ENCODE measurements around the gene APBB2.
A peak's percentile ranks its signal among the peaks of the same experiment; 100 is the strongest.

APBB2 gene
- total RNA-seq, result 0 reads per million in 3 donors

GRCh38 chr4:41214136-41214824 is at the start of gene APBB2:
APBB2 (minus strand) TSS chr4:41214542; CDS start chr4:41033254, 181,288 bp downstream.
- Histone ChIP-seq H3K36me3 (ENCODE audit: control insufficient read depth, insufficient read depth, low read length) (no peaks in the 10 kb centered on the region), H3K27ac (ENCODE audit: insufficient read depth, low read length, poor library complexity, severe bottlenecking) (no peak within 1 kb of the TSS), H3K4me3 (ENCODE audit: insufficient read depth, low read depth, low read length, poor library complexity, severe bottlenecking) (peak within 1 kb of the TSS; percentile 49), H3K4me1 (ENCODE audit: control insufficient read depth, insufficient read depth, low read length, poor library complexity, severe bottlenecking) (peaks cover 11% of the 10 kb centered on the region), H3K27me3 (replicated peaks; ENCODE audit: control insufficient read depth, insufficient read depth, low read length, poor library complexity, severe bottlenecking) (peaks cover 19% of the 10 kb centered on the region), H3K9me3 (ENCODE audit: control insufficient read depth, low read length) (no peaks in the 10 kb centered on the region)
- no peak for DNase-seq

GRCh38 chr4:41262198-41262597 is 47.9 kb upstream of the APBB2 start:
- Histone ChIP-seq H3K4me3 (ENCODE audit: insufficient read depth, low read depth, low read length, poor library complexity, severe bottlenecking) (no peak overlapping the region), H3K4me1 (ENCODE audit: control insufficient read depth, insufficient read depth, low read length, poor library complexity, severe bottlenecking) (peaks cover 8% of the 10 kb centered on the region), H3K27ac (ENCODE audit: insufficient read depth, low read length, poor library complexity, severe bottlenecking) (no peak overlapping the region), H3K36me3 (ENCODE audit: control insufficient read depth, insufficient read depth, low read length) (no peaks in the 10 kb centered on the region), H3K27me3 (replicated peaks; ENCODE audit: control insufficient read depth, insufficient read depth, low read length, poor library complexity, severe bottlenecking) (no peaks in the 10 kb centered on the region), H3K9me3 (ENCODE audit: control insufficient read depth, low read length) (no peaks in the 10 kb centered on the region)
- DNase-seq, result no peak

GRCh38 chr4:41260116-41260733 is 45.9 kb upstream of the APBB2 start:
- peaks cover 12% of the 10 kb centered on the region for H3K4me1 ChIP-seq (ENCODE audit: control insufficient read depth, insufficient read depth, low read length, poor library complexity, severe bottlenecking)
- H3K27ac ChIP-seq (ENCODE audit: insufficient read depth, low read length, poor library complexity, severe bottlenecking), result no peak overlapping the region
- no peaks in the 10 kb centered on the region for H3K36me3 ChIP-seq (ENCODE audit: control insufficient read depth, insufficient read depth, low read length)
- no peaks in the 10 kb centered on the region for H3K27me3 ChIP-seq (replicated peaks; ENCODE audit: control insufficient read depth, insufficient read depth, low read length, poor library complexity, severe bottlenecking)
- H3K9me3 ChIP-seq (ENCODE audit: control insufficient read depth, low read length), result no peaks in the 10 kb centered on the region
- DNase-seq, result no peak
- H3K4me3 ChIP-seq (ENCODE audit: insufficient read depth, low read depth, low read length, poor library complexity, severe bottlenecking), result no peak overlapping the region

GRCh38 chr4:41258783-41259182 is 44.4 kb upstream of the APBB2 start:
- Histone ChIP-seq H3K27me3 (replicated peaks; ENCODE audit: control insufficient read depth, insufficient read depth, low read length, poor library complexity, severe bottlenecking) (no peaks in the 10 kb centered on the region), H3K36me3 (ENCODE audit: control insufficient read depth, insufficient read depth, low read length) (no peaks in the 10 kb centered on the region), H3K27ac (ENCODE audit: insufficient read depth, low read length, poor library complexity, severe bottlenecking) (no peak overlapping the region), H3K4me3 (ENCODE audit: insufficient read depth, low read depth, low read length, poor library complexity, severe bottlenecking) (no peak overlapping the region), H3K4me1 (ENCODE audit: control insufficient read depth, insufficient read depth, low read length, poor library complexity, severe bottlenecking) (peaks cover 12% of the 10 kb centered on the region), H3K9me3 (ENCODE audit: control insufficient read depth, low read length) (no peaks in the 10 kb centered on the region)
- DNase-seq, result no peak

GRCh38 chr4:41257906-41258305 is 43.6 kb upstream of the APBB2 start:
- H3K36me3 ChIP-seq (ENCODE audit: control insufficient read depth, insufficient read depth, low read length), result no peaks in the 10 kb centered on the region
- no peak for DNase-seq
- H3K9me3 ChIP-seq (ENCODE audit: control insufficient read depth, low read length), result no peaks in the 10 kb centered on the region
- no peaks in the 10 kb centered on the region for H3K27me3 ChIP-seq (replicated peaks; ENCODE audit: control insufficient read depth, insufficient read depth, low read length, poor library complexity, severe bottlenecking)
- H3K4me3 ChIP-seq (ENCODE audit: insufficient read depth, low read depth, low read length, poor library complexity, severe bottlenecking), result no peak overlapping the region
- no peak overlapping the region for H3K27ac ChIP-seq (ENCODE audit: insufficient read depth, low read length, poor library complexity, severe bottlenecking)
- peaks cover 12% of the 10 kb centered on the region for H3K4me1 ChIP-seq (ENCODE audit: control insufficient read depth, insufficient read depth, low read length, poor library complexity, severe bottlenecking)

GRCh38 chr4:41257257-41257901 is 43.0 kb upstream of the APBB2 start:
- H3K27ac ChIP-seq (ENCODE audit: insufficient read depth, low read length, poor library complexity, severe bottlenecking), result no peak overlapping the region
- peaks cover 12% of the 10 kb centered on the region for H3K4me1 ChIP-seq (ENCODE audit: control insufficient read depth, insufficient read depth, low read length, poor library complexity, severe bottlenecking)
- H3K9me3 ChIP-seq (ENCODE audit: control insufficient read depth, low read length), result no peaks in the 10 kb centered on the region
- no peak for DNase-seq
- no peaks in the 10 kb centered on the region for H3K36me3 ChIP-seq (ENCODE audit: control insufficient read depth, insufficient read depth, low read length)
- peak overlapping the region; percentile 32 for H3K4me3 ChIP-seq (ENCODE audit: insufficient read depth, low read depth, low read length, poor library complexity, severe bottlenecking)
- H3K27me3 ChIP-seq (replicated peaks; ENCODE audit: control insufficient read depth, insufficient read depth, low read length, poor library complexity, severe bottlenecking), result no peaks in the 10 kb centered on the region

GRCh38 chr4:41256740-41257256 is 42.5 kb upstream of the APBB2 start, which contains the start of gene UCHL1:
UCHL1 (plus strand) TSS chr4:41256928; CDS start chr4:41256977, 49 bp downstream.
- DNase-seq, result no peak
- Histone ChIP-seq H3K27ac (ENCODE audit: insufficient read depth, low read length, poor library complexity, severe bottlenecking) (no peak within 1 kb of the TSS), H3K4me1 (ENCODE audit: control insufficient read depth, insufficient read depth, low read length, poor library complexity, severe bottlenecking) (peaks cover 12% of the 10 kb centered on the region), H3K27me3 (replicated peaks; ENCODE audit: control insufficient read depth, insufficient read depth, low read length, poor library complexity, severe bottlenecking) (no peaks in the 10 kb centered on the region), H3K9me3 (ENCODE audit: control insufficient read depth, low read length) (no peaks in the 10 kb centered on the region), H3K4me3 (ENCODE audit: insufficient read depth, low read depth, low read length, poor library complexity, severe bottlenecking) (peak within 1 kb of the TSS; percentile 32), H3K36me3 (ENCODE audit: control insufficient read depth, insufficient read depth, low read length) (no peaks in the 10 kb centered on the region)

GRCh38 chr4:41256131-41256739 is 41.9 kb upstream of the APBB2 start:
- Histone ChIP-seq H3K36me3 (ENCODE audit: control insufficient read depth, insufficient read depth, low read length) (no peaks in the 10 kb centered on the region), H3K9me3 (ENCODE audit: control insufficient read depth, low read length) (no peaks in the 10 kb centered on the region), H3K4me1 (ENCODE audit: control insufficient read depth, insufficient read depth, low read length, poor library complexity, severe bottlenecking) (peaks cover 12% of the 10 kb centered on the region), H3K4me3 (ENCODE audit: insufficient read depth, low read depth, low read length, poor library complexity, severe bottlenecking) (no peak overlapping the region), H3K27me3 (replicated peaks; ENCODE audit: control insufficient read depth, insufficient read depth, low read length, poor library complexity, severe bottlenecking) (no peaks in the 10 kb centered on the region), H3K27ac (ENCODE audit: insufficient read depth, low read length, poor library complexity, severe bottlenecking) (no peak overlapping the region)
- DNase-seq, result no peak

GRCh38 chr4:41245983-41246382 is 31.6 kb upstream of the APBB2 start:
- H3K4me3 ChIP-seq (ENCODE audit: insufficient read depth, low read depth, low read length, poor library complexity, severe bottlenecking), result no peak overlapping the region
- no peaks in the 10 kb centered on the region for H3K36me3 ChIP-seq (ENCODE audit: control insufficient read depth, insufficient read depth, low read length)
- no peak overlapping the region for H3K27ac ChIP-seq (ENCODE audit: insufficient read depth, low read length, poor library complexity, severe bottlenecking)
- no peaks in the 10 kb centered on the region for H3K9me3 ChIP-seq (ENCODE audit: control insufficient read depth, low read length)
- H3K27me3 ChIP-seq (replicated peaks; ENCODE audit: control insufficient read depth, insufficient read depth, low read length, poor library complexity, severe bottlenecking), result no peaks in the 10 kb centered on the region
- DNase-seq, result no peak
- no peaks in the 10 kb centered on the region for H3K4me1 ChIP-seq (ENCODE audit: control insufficient read depth, insufficient read depth, low read length, poor library complexity, severe bottlenecking)
